ENCODE results near the gene AFF1.

AFF1 gene

GRCh38 chr4:87073199-87074120 is 138.6 kb downstream of the AFF1 start:
- DNase-seq (ENCODE audit: low read depth): no peak
- no peak overlapping the region for H3K4me3 ChIP-seq (ENCODE audit: control insufficient read depth, low read depth, low read length)
- TF ChIP-seq CTCF (IDR thresholded peaks at IDR 0.05; ENCODE audit: control insufficient read depth, insufficient read depth, low read depth, low read length, missing control alignments): no peak

GRCh38 chr4:87074121-87074488 is 139.3 kb downstream of the AFF1 start:
- no peak overlapping the region for H3K4me3 ChIP-seq (ENCODE audit: control insufficient read depth, low read depth, low read length)
- TF ChIP-seq CTCF (IDR thresholded peaks at IDR 0.05; ENCODE audit: control insufficient read depth, insufficient read depth, low read depth, low read length, missing control alignments): no peak
- DNase-seq (ENCODE audit: low read depth): no peak

DNA sequence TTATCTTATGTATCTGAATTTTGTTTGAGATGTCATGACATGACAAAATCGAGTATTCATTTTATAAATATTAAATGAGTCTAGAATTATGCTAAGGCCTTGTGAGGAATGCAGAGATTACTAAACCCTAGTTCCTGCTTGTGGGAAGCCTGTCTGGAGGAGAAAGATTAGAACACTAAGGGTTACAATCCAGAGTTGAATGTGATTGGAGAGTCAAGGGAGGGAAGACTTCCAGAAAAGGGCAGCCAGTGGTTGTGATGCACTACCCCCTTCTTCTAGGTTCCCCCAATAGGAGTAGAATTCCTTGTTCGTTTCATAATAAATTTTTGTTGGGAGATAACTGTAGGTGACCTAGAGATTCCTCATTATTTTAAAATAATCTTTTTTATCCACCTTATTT is 141.1 kb downstream of the AFF1 start:
- TF ChIP-seq CTCF (IDR thresholded peaks at IDR 0.05; ENCODE audit: control insufficient read depth, insufficient read depth, low read depth, low read length, missing control alignments): no peak
- no peak for DNase-seq (ENCODE audit: low read depth)
- H3K4me3 ChIP-seq (ENCODE audit: control insufficient read depth, low read depth, low read length): no peak overlapping the region

GRCh38 chr4:87076690-87077358 is 142.0 kb downstream of the AFF1 start:
- no peak for TF ChIP-seq CTCF (IDR thresholded peaks at IDR 0.05; ENCODE audit: control insufficient read depth, insufficient read depth, low read depth, low read length, missing control alignments)
- H3K4me3 ChIP-seq (ENCODE audit: control insufficient read depth, low read depth, low read length): no peak overlapping the region
- no peak for DNase-seq (ENCODE audit: low read depth)

- DNase-seq (ENCODE audit: low read depth): no peak
- H3K4me3 ChIP-seq (ENCODE audit: control insufficient read depth, low read depth, low read length): no peak overlapping the region
- no peak for TF ChIP-seq CTCF (IDR thresholded peaks at IDR 0.05; ENCODE audit: control insufficient read depth, insufficient read depth, low read depth, low read length, missing control alignments)
These were observed 143.2 kb downstream of the AFF1 start for GRCh38 chr4:87077914-87078585.

- no peak for TF ChIP-seq CTCF (IDR thresholded peaks at IDR 0.05; ENCODE audit: control insufficient read depth, insufficient read depth, low read depth, low read length, missing control alignments)
- DNase-seq (ENCODE audit: low read depth): peak; percentile 77
- H3K4me3 ChIP-seq (ENCODE audit: control insufficient read depth, low read depth, low read length): no peak overlapping the region
These were observed 144.2 kb downstream of the AFF1 start for GRCh38 chr4:87078987-87079486.

Measured in AG09309 (cell line).